ENCODE data around the gene LZTFL1. TPM values are rescaled to one million over a fixed set of nuclear protein-coding genes. Genes with fewer than 3 reads are reported as not detected.
A peak's percentile ranks its signal among the peaks of the same experiment; 100 is the strongest.

LZTFL1 gene
- total RNA-seq, 2 donors from 2014 or later: 12.1 to 19.8 TPM

GRCh38 chr3:45776301-45776595 is 65.7 kb downstream of the LZTFL1 start:
- no peak overlapping the region for H3K9ac ChIP-seq (ENCODE audit: extremely low read depth, low read length, poor library complexity, severe bottlenecking)
- H3K36me3 ChIP-seq (ENCODE audit: control insufficient read depth, insufficient read depth, low read length): no peaks in the 10 kb centered on the region
- H3K4me1 Mint-ChIP-seq: peaks cover 21% of the 10 kb centered on the region
- no peak overlapping the region for H3K27ac ChIP-seq (ENCODE audit: low read depth, low read length)
- TF ChIP-seq CTCF (conservative IDR thresholded peaks at IDR 0.05): no peak
- peak; percentile 24 for DNase-seq
- no peaks in the 10 kb centered on the region for H3K36me3 Mint-ChIP-seq (ENCODE audit: low read depth)
- H3K4me3 Mint-ChIP-seq: no peak overlapping the region
- H3K9me3 ChIP-seq (ENCODE audit: control insufficient read depth, low read length): no peaks in the 10 kb centered on the region
- H3K27ac Mint-ChIP-seq: no peak overlapping the region
- no peaks in the 10 kb centered on the region for H3K4me1 ChIP-seq (ENCODE audit: control insufficient read depth, insufficient read depth, low read length)
- H3K4me3 ChIP-seq (ENCODE audit: low read length): no peak overlapping the region
- H3K27me3 Mint-ChIP-seq (ENCODE audit: insufficient read depth): peaks cover 21% of the 10 kb centered on the region
- H3K9me3 Mint-ChIP-seq: no peaks in the 10 kb centered on the region
- H3K27me3 ChIP-seq (ENCODE audit: control insufficient read depth, insufficient read depth, low read length, poor library complexity, severe bottlenecking): no peaks in the 10 kb centered on the region
- WGBS, 2 experiments (ENCODE audit: insufficient coverage in 1 of 2, insufficient read length in 1 of 2): 91 to 100% methylated on average over 1 to 3 of the region's 3 CpGs

- H3K4me1 ChIP-seq (ENCODE audit: control insufficient read depth, insufficient read depth, low read length): no peaks in the 10 kb centered on the region
- 93 to 96% methylated on average over 12 to 17 of the region's 17 CpGs for WGBS, 2 experiments (ENCODE audit: insufficient coverage in 1 of 2, insufficient read length in 1 of 2)
- DNase-seq: peak; percentile 29
- Mint-ChIP-seq H3K4me1 (peaks cover 21% of the 10 kb centered on the region), H3K36me3 (ENCODE audit: low read depth) (no peaks in the 10 kb centered on the region), H3K27me3 (ENCODE audit: insufficient read depth) (peaks cover 24% of the 10 kb centered on the region), H3K27ac (no peak overlapping the region), H3K9me3 (no peaks in the 10 kb centered on the region), H3K4me3 (no peak overlapping the region)
- H3K36me3 ChIP-seq (ENCODE audit: control insufficient read depth, insufficient read depth, low read length): no peaks in the 10 kb centered on the region
- H3K27me3 ChIP-seq (ENCODE audit: control insufficient read depth, insufficient read depth, low read length, poor library complexity, severe bottlenecking): no peaks in the 10 kb centered on the region
- H3K9me3 ChIP-seq (ENCODE audit: control insufficient read depth, low read length): no peaks in the 10 kb centered on the region
- H3K4me3 ChIP-seq (ENCODE audit: low read length): no peak overlapping the region
- H3K9ac ChIP-seq (ENCODE audit: extremely low read depth, low read length, poor library complexity, severe bottlenecking): no peak overlapping the region
- no peak for TF ChIP-seq CTCF (conservative IDR thresholded peaks at IDR 0.05)
- no peak overlapping the region for H3K27ac ChIP-seq (ENCODE audit: low read depth, low read length)
These were observed 66.2 kb downstream of the LZTFL1 start for GRCh38 chr3:45775571-45776300.

- peaks cover 21% of the 10 kb centered on the region for H3K4me1 Mint-ChIP-seq
- Histone ChIP-seq H3K4me3 (ENCODE audit: low read length) (no peak overlapping the region), H3K27me3 (ENCODE audit: control insufficient read depth, insufficient read depth, low read length, poor library complexity, severe bottlenecking) (no peaks in the 10 kb centered on the region), H3K4me1 (ENCODE audit: control insufficient read depth, insufficient read depth, low read length) (no peaks in the 10 kb centered on the region), H3K36me3 (ENCODE audit: control insufficient read depth, insufficient read depth, low read length) (no peaks in the 10 kb centered on the region), H3K9ac (ENCODE audit: extremely low read depth, low read length, poor library complexity, severe bottlenecking) (no peak overlapping the region), H3K9me3 (ENCODE audit: control insufficient read depth, low read length) (no peaks in the 10 kb centered on the region), H3K27ac (ENCODE audit: low read depth, low read length) (no peak overlapping the region)
- no peaks in the 10 kb centered on the region for H3K36me3 Mint-ChIP-seq (ENCODE audit: low read depth)
- no peak overlapping the region for H3K27ac Mint-ChIP-seq
- H3K9me3 Mint-ChIP-seq: no peaks in the 10 kb centered on the region
- 82 to 95% methylated on average over 6 to 8 of the region's 8 CpGs for WGBS, 2 experiments (ENCODE audit: insufficient coverage in 1 of 2, insufficient read length in 1 of 2)
- DNase-seq: peak; percentile 47
- no peak for TF ChIP-seq CTCF (conservative IDR thresholded peaks at IDR 0.05)
- no peak overlapping the region for H3K4me3 Mint-ChIP-seq
- H3K27me3 Mint-ChIP-seq (ENCODE audit: insufficient read depth): peaks cover 30% of the 10 kb centered on the region
These were observed 67.1 kb downstream of the LZTFL1 start for GRCh38 chr3:45774581-45775521.

All from endodermal cell (in vitro differentiated cells).